NK-92 treated with Interleukin-12 subunit alpha and Interleukin-12 subunit beta, amount 100 ng/mL, for 24 hours (cell line): ENCODE results near the gene OR7A10.
"Not testable (repeated sequence)": the region's sequence is repeated elsewhere in the genome, so short reads cannot be mapped to it uniquely, and the experiment has no call there.

Source experiments
- DNase-seq: peaks from one replicate; lab custom pipeline; 2025; lab: John Stamatoyannopoulos, UW

The OR7A10 gene

GRCh38 chr19:14795078-14795721 is 53.5 kb downstream of the OR7A10 start:
- DNase-seq, result no peak

- not testable (repeated sequence) for DNase-seq
Observed at GRCh38 chr19:14792250-14792649, 56.5 kb downstream of the OR7A10 start.
